NCI-H2029 treated with DMSO at 0.1 percent for 48 hours (cell line): Measurements from ENCODE around the gene WDFY3.
"Not testable (repeated sequence)": the region's sequence is repeated elsewhere in the genome, so short reads cannot be mapped to it uniquely, and the experiment has no call there.

Source experiments
- DNase-seq: peaks from one replicate; lab custom pipeline; 2025; lab: John Stamatoyannopoulos, UW

The WDFY3 gene

DNA sequence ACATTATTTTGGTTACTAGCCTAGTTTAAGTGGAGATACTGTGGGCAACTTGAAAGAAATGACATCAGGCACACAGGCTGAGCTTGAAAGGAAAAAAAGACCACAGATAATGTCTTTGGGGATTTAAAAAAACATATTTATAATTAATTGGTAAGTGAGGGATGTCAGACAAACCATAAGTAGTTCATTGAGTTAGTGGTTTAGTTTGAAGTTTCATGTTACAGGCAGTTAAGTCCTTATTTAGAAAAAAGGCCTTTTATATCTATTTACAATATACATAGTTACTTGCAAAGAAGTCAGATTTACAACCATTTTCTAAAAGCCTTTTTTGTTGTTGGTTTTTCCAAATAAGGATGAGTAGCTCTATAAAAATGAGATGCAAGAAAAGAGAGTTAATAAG lies 294.3 kb downstream of the WDFY3 start:
- DNase-seq, result no peak

DNA sequence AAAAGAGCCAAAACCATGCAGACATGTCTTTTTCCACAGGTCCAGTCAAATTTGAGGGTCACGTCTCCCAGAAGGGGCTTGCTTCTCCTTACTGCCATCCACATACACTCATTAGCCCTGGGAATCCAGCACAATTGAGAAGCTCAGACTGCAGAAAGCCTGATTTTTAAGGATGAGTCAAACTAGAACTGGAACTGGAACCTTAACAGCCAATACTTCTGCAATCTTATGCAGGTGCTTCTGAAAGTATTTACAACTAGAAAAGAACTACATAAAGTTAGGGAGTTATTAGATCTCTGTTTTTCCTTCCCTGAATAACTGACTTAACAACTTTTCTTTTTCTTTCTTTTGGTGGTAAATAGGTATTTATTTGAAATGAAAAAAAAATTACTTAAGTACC lies 297.3 kb downstream of the WDFY3 start:
- no peak for DNase-seq

DNA sequence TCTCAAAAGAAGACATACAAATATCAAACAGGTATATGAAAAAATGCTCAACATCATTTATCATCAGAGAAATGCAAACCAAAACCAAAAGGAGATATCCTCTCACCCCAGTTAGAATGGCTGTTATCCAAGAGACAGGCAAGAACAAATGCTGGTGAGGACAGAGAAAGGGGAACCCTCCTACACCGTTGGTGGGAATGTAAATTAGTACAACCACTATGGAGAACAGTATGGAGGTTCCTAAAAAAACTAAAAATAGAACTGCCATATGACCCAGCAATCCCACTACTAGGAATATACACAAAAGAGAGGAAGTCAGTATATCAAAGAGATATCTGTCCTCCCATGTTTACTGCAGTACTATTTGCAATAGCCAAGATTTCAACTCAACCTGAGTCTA lies 300.1 kb downstream of the WDFY3 start:
- no peak for DNase-seq

DNA sequence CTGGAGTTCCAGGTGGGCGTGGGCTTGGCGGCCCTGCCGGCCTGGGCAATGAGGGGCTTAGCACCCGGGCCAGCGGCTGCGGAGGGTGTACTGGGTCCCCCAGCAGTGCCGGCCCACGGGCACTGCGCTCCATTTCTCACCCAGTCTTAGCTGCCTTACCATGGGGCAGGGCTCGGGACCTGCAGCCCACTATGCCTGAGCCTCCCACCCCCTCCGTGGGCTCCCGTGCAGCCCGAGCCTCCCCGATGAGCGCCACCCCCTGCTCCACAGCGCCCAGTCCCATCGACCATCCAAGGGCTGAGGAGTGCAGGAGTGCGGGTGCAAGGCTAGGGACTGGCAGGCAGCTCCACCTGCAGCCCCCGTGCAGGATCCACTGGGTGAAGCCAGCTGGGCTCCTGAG lies 301.7 kb downstream of the WDFY3 start:
- DNase-seq, result not testable (repeated sequence)

DNA sequence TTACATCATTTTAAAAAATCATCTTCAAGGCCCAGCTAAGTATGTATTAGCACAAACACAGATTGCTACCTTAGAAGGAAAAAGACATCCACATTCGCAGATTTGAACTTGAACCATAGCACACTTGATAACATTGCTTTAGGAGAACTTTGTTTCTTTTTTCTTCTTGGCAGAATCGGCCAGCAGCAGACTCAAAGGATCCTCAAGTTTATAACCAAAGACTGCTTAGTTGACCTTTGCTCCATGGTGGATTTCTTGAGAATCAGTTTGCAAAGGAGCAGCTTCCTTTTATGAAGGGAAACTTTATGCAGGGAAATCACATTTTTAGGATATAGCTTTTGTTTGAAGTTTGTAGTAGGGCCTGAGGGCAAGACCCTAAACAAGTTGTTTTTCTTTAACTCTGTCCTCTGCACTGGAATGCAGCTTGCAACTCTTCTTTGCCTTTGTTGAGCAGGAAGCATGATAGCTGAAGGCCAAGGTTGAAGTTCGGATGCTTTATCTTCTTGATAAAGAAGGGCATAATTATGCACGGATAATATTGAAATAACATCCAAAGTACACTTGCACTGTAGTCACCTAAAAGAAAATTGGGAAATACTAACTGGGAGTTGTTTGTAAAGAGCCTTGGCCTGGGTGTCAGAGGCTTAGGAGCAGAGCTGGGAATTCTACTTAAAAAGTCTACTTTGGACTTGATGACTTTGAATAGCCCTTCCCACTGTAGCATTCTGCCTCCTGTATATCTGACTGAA lies 305.1 kb downstream of the WDFY3 start:
- DNase-seq, result no peak

DNA sequence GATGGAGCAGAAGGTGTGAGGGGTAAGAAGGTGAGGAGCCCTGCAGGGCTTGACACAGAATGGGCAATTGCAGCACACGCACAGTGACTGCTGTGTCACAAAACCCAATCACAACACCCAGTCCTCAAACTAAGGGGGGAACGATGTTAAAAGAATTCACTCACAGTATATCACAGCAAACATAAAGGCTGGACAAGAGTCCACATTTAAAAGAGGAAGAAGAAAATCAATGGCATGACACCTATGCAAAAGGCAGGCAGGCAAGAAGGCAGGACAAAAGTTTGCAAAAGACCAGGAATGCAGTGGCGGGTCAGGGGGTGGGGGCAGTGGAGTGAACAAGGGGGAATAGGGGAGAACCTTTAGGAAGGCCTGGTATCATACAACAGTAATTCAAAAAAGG lies 305.9 kb downstream of the WDFY3 start:
- DNase-seq, result no peak

DNA sequence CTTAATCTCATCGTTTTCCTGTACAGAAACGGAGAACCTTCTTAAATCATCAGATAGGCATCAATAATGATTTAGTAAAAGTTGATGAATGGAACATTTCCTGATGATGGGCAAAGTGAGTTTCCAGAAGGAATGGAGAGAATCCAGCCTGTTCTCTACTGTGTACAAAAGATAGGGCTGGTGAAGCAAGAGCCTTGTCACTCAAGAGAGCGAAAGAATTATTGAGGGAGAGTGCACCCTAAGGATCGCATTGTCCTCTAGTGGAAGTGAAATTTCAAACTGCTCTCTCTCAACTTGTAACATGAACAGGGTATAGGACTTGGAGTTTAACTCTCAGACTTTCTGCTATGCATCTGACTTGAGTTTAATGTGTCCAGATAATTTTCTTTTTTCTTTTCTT lies 314.0 kb downstream of the WDFY3 start:
- no peak for DNase-seq

DNA sequence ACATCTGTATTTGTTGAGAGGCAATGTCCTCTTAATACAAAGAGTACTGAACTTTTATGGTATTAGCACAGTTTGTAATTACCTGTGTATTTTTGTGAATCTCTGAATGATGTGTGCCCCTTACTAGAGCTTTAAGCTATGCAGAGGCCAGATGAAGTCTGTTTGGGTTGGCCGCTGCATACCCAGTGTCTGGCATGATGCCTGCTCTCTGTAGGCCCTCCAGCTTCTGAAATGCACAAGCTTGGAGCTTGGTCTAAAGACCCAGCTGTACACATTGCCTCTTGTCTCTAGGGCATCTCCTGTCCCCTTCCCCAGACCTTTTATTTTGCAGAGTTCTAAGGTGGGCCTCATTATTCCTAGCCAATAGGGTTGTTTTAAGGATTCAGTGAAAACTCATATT lies 315.0 kb downstream of the WDFY3 start:
- no peak for DNase-seq

DNA sequence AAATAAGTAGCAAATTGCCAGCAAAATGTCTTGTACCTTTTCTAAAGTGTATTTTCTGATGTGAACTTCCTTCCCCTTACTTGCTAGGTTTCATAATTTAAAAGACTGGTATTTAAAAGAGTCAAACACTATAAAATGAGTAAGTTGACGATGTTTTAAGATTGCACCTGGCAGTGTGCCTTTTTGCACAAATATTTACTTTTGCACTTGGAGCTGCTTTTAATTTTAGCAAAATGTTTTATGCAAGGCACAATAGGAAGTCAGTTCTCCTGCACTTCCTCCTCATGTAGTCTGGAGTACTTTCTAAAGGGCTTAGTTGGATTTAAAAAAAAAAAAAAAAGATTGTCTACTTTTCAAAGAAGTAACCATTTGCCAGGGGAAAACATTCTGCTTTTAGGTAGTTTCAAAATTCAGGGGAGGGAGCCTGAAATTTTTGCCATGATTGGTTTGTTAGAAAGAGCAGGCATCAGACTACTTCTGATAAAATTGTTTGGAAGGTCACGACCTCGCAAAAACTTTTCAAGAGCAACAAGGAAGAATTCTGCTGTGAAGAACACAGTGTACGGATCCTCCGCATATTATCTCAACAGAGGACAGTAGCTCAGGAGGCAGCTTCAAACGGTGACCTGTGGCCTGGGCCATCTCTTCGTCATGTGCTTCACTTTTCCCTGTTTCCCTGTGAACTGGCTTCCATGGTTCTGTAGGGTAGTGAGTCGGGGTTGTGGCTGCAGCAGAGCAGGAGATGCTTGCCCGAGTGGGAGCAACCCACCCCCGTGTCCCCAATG lies 317.4 kb downstream of the WDFY3 start:
- no peak for DNase-seq

DNA sequence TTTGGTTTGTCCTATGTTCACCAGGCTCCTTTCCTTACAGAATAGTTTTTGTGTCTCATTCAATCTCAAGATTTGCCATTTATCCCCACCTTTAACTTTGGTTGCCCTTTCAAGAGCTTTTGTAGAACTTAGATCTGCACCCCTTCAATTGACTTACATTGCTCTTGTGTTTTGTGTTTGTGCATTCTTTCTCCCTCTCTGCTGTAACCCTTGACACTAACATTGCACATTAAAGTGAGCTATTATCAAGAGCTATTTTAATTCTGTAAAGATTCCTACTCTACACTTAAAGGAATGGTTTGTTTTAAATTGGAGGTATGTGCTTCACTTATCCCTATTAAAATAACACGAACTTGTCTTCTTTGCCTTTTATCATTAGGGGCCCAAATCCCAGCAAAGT lies 318.3 kb downstream of the WDFY3 start:
- no peak for DNase-seq

DNA sequence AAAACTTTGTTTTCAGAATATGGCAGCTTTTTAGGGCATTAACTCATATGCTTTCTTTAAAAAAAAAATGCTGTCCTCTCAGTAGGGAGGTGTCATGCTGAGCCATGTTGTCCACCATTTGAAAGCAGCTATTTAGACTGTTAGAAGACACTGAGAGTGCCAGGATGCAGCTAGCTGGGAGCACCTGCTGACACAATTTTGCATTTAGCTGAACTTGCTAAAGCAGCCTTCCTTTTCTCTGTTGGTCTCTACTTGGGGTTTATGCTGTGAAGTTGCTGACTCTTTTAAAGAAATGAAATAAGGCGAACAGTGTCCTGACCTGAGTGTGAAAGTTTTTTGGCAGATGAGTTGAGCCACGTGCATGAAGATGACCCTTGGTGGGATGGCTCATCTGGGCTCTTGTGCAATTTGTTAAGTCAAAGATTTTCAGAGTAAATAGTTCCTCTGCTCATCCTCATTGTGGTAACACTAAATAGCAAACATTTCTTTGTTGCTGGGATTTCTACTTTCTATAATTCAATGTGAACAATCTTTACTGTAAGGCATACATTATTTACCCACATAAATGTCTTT lies 319.1 kb downstream of the WDFY3 start:
- DNase-seq, result no peak

DNA sequence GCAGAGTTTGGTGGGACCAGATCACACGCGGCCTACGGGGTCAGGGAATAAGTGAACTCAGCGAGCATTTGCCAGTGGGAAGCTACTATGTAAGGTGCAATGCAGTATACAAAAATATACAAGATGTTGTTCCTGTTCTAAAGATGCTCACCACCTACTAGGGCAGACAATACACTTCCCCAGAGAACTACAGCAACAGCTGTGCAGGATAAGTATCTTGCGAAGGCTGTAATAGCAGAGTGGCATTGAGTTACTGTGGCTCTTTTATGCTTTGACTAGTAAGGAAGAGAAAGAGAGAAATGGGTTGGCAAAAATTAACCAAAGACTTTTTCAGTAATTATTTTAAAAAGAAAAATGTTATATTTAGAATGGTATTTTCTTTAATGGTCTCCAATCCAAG lies 322.4 kb downstream of the WDFY3 start:
- no peak for DNase-seq

DNA sequence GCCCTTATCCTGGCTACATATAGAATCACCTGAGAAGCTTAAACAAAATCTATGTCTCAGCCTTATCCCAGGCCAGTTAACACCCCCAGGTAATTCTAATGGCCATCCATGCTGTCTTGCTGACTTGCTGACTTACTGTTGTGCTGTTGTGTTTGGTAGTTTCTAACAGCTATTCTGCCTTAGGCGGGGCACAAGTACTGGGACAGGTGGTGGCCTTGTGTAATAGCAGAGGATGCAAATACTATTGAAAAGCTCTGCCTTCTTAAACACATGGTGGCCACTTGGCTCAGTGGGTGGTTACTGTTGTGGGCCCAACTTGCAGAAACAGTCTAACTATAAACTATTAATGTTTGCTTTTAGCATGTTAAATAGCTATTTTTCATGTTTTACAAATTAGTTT lies 327.3 kb downstream of the WDFY3 start:
- no peak for DNase-seq

DNA sequence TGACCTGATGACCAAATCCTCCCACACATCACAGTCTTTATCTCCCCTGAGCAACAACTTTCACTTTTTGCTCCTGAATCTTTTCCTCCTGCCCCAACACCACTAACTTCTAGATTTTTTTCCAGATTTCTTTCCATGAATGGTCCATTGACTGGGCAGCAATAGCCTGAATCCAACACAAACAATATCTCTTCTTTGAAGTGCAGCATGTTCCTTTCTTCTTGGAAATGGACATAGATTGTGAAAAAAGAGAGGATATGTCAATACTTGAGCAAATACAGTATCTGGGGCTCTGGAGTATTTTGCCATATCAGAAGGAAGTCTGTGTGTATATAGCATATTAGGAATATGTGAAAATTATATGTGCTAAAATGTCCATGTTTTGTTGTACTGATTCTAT lies 328.4 kb downstream of the WDFY3 start:
- DNase-seq, result no peak

DNA sequence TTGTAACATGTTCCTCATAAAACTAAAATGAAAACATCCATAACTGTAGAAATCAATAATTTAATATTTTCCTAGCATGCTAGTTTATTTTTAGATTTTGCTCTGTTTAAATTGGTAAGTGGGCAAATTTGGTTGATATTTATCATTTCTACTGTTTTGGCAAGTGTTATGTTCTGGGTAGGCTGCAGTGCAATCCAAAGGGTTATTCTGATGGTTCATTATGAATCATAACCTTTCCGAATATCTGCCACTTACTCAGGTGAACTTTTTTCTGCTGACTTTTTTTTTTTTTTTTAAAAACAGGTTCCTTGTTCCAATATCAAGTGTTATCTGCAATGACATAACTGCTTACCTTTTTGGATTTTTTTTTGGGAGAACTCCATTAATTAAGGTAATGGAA lies 331.5 kb downstream of the WDFY3 start:
- no peak for DNase-seq

DNA sequence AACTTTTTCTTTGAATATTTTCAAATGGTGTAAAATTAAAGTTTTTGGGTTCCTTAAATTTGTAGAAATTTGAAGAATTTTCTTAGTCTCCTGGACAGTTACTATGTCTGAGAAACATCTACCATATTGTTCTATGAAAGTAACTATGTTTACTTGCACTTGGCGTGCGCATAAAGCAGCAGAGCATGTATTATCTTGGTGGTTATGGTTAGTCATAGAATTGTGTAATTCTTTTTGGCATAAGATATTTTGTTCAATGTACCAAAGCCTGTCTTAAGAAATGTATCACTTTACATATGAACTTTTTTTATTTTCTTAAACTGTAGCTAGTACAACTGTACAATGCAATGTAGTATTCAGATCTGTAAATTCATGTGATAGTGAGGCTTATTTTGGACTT lies 334.4 kb downstream of the WDFY3 start:
- no peak for DNase-seq

DNA sequence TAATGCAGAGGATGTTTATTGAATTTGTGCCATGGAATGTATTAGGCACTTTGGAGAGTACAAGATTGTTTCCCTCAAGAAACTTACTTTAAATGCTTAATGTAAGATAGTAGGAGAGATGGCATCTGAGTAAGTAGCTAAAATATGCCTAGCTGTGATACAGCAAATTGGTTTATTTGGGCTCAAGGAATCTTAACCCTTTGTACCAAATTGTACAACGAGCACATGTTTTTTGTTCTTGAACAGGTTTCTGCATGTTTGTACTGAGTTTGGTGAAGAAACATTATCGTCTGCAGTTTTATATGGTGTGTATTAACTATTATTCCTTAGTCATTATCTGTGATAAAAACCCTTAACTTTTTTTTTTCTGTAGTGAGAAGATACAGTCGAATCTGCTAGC lies 334.9 kb downstream of the WDFY3 start:
- DNase-seq, result no peak

DNA sequence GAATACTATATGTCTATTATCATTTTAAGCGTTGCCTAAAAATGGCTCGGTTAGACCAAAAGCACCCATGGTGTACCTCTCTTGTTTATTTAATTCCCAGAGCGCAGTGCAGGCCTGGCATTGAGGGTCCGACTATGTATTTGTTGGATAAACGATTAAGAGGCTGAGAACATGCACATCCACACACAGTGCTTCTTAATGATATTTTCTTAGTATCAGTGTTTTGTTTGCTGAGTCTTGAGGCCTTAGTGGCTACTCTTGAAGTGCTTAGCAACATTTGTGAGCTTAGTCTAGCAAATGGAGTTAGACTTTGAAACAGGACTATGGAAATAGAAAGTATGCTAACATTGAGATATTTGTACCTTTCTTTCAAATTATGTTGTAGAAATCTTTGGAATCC lies 339.8 kb downstream of the WDFY3 start:
- no peak for DNase-seq

DNA sequence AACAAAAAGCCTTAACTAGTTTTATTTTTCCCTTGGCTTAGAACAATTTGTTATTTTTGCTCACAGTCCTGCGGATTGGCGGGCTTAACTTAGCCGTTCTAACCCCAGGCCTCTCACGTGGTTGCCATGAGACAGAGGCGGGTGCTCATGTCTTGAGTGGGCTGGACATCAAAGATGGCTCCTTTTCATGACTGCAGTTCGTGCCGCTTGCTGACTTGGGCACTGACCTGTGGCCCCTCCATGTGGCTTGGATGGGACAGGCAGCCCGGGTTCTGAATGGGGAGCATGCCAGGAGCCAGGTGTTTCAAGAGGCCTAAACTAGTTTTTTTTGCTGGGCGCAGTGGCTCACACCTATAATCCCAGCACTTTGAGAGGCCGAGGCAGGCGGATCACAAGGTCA lies 342.8 kb downstream of the WDFY3 start:
- no peak for DNase-seq

DNA sequence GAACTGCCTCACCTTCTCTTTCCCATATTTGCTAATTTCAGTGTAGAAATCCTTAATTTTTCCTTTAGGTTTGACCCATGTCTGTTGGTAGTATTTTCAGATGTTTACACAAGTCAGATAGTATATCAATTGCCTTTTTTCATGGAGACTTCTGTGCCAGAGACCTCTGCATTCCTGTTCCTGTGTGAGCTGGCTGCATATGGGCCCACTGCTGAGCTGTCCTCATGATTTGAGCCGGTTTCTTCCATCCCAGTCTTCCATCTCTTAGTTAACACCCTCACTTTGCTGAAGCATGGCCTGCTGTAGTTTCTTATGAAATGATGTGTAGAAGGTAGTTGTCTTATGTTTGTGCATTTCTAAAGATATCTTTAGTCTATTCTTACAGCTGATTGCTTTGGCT lies 343.5 kb downstream of the WDFY3 start:
- DNase-seq, result no peak
